ENCODE results near the gene SHC4. TPM values are rescaled to one million over a fixed set of nuclear protein-coding genes. Genes with fewer than 3 reads are reported as not detected.

SHC4 gene
- total and polyA plus RNA-seq, 2 of the 8 experiments (the other 6 are each of a cell fraction or from before 2014, with no cell fraction given) = 0.15 to 0.30 TPM

GRCh38 chr15:48904758-48905157, 59.0 kb downstream of the SHC4 start:
- H3K4me2 ChIP-seq (ENCODE audit: insufficient read depth in 1 of 2, low read depth in 2 of 2, low read length in 2 of 2) = no peak overlapping the region
- no peak overlapping the region for H4K5ac ChIP-seq (ENCODE audit: insufficient read length, low read depth, low read length)
- H2BK120ac ChIP-seq (replicated peaks; ENCODE audit: low read depth, low read length) = no peak overlapping the region
- no peak overlapping the region for H4K8ac ChIP-seq (ENCODE audit: extremely low read depth, insufficient read depth, low read length)
- TF ChIP-seq ATF3 (IDR thresholded peaks at IDR 0.05; ENCODE audit: insufficient read depth, low read depth, low read length) (no peak), TBP (IDR thresholded peaks at IDR 0.05; ENCODE audit: low read depth, low read length) (no peak), SIRT6 (IDR thresholded peaks at IDR 0.05; ENCODE audit: low read length) (no peak), EGR1 (IDR thresholded peaks at IDR 0.05; ENCODE audit: borderline replicate concordance, low read depth, low read length) (no peak), SIN3A (conservative IDR thresholded peaks at IDR 0.05 in 1 of 2, IDR thresholded peaks at IDR 0.05 in 1 of 2; ENCODE audit: low read depth in 1 of 2, low read length in 2 of 2) (no peak), GABPA (IDR thresholded peaks at IDR 0.05; ENCODE audit: borderline replicate concordance, insufficient read depth, low read length) (no peak), CHD1 (IDR thresholded peaks at IDR 0.05; ENCODE audit: low read depth, low read length) (no peak), SIX5 (IDR thresholded peaks at IDR 0.05; ENCODE audit: low read depth, low read length) (no peak), JUN (IDR thresholded peaks at IDR 0.05; ENCODE audit: low read depth, low read length) (no peak), CEBPB (IDR thresholded peaks at IDR 0.05; ENCODE audit: low read depth, low read length) (no peak)
- H3K79me1 ChIP-seq (ENCODE audit: low read depth, low read length) = no peaks in the 10 kb centered on the region
- no peak overlapping the region for H3K4me3 ChIP-seq (ENCODE audit: extremely low read depth in 1 of 4, insufficient read depth in 2 of 4, low read depth in 3 of 4, low read length in 4 of 4)
- H4K20me1 ChIP-seq (replicated peaks in 1 of 2; ENCODE audit: control insufficient read depth in 1 of 2, insufficient read depth in 2 of 2, low read length in 2 of 2) = no peaks in the 10 kb centered on the region
- H4K91ac ChIP-seq (replicated peaks; ENCODE audit: insufficient read length, low read length) = no peak overlapping the region
- WGBS, 2 experiments (ENCODE audit: extremely low coverage in 1 of 2, insufficient coverage in 1 of 2, insufficient read length in 1 of 2, insufficient replicate concordance in 2 of 2, low coverage in 1 of 2, low lambda C conversion rate in 2 of 2, missing lambda C conversion rate in 1 of 2) = 83% methylated on average over 4 of the region's 4 CpGs; no CpG with 5 or more reads in 1 of the 2 experiments
- no peaks in the 10 kb centered on the region for H3K9me3 ChIP-seq (ENCODE audit: insufficient read depth in 2 of 2, low read depth in 1 of 2, low read length in 1 of 2)
- no peak for FAIRE-seq
- H2BK12ac ChIP-seq (ENCODE audit: low read depth, low read length) = no peak overlapping the region
- H3K56ac ChIP-seq (replicated peaks; ENCODE audit: insufficient read length, low read depth, low read length) = no peak overlapping the region
- H3K9ac ChIP-seq (replicated peaks in 1 of 4; ENCODE audit: extremely low read depth in 1 of 4, low read depth in 3 of 4, low read length in 3 of 4) = no peak overlapping the region; a peak in 1 of 7 replicates
- ChIA-PET CTCF (ENCODE audit: partially characterized antibody) (interaction anchor here (1.9 to 2.2 kb wide), 2 partner anchors 10 to 43 kb away, joined by 7 to 8 read pairs; no protein-coding TSS in a partner anchor), POLR2A (ENCODE audit: partially characterized antibody) (no interaction called here)
- no peak overlapping the region for H3K23ac ChIP-seq (ENCODE audit: insufficient read length)
- H3K4me1 ChIP-seq (replicated peaks in 1 of 4; ENCODE audit: control insufficient read depth in 3 of 4, insufficient read depth in 4 of 4, low read length in 3 of 4) = no peaks in the 10 kb centered on the region
- no peak for DNase-seq (ENCODE audit: low read depth in 1 of 2, low spot score in 2 of 2)
- no peaks in the 10 kb centered on the region for H3K23me2 ChIP-seq (ENCODE audit: low read depth, low read length)
- H3K4ac ChIP-seq (replicated peaks; ENCODE audit: insufficient read length, low read depth, low read length) = no peak overlapping the region
- no peak overlapping the region for H2BK5ac ChIP-seq (ENCODE audit: low read depth, low read length)
- H3K79me2 ChIP-seq (ENCODE audit: control insufficient read depth in 1 of 2, insufficient read depth in 2 of 2, low read length in 2 of 2) = no peaks in the 10 kb centered on the region
- H3K14ac ChIP-seq (ENCODE audit: insufficient read length) = no peak overlapping the region
- no peak overlapping the region for H2AFZ ChIP-seq (ENCODE audit: low read length)
- no peak overlapping the region for H2BK20ac ChIP-seq (ENCODE audit: low read length)
- no peak overlapping the region for H2AK5ac ChIP-seq (ENCODE audit: low read depth, low read length)
- no peak overlapping the region for H3K18ac ChIP-seq (ENCODE audit: extremely low read depth, low read length)
- no peaks in the 10 kb centered on the region for H3K36me3 ChIP-seq (ENCODE audit: control insufficient read depth in 2 of 4, insufficient read depth in 4 of 4, low read length in 3 of 4)
- H3K27me3 ChIP-seq (replicated peaks in 1 of 4; ENCODE audit: control insufficient read depth in 3 of 4, extremely low read depth in 1 of 4, insufficient read depth in 3 of 4, low read length in 3 of 4) = no peaks in the 10 kb centered on the region
- no peak overlapping the region for H3K27ac ChIP-seq (ENCODE audit: low read depth, low read length)
- no peak overlapping the region for H2BK15ac ChIP-seq (ENCODE audit: low read length)
